IMR-90 (cell line): ENCODE data around the gene LOXL3. TPM values are rescaled to one million over a fixed set of nuclear protein-coding genes. Genes with fewer than 3 reads are reported as not detected.

Experiments used
- ATAC-seq: fragments of 200-7000 bp; cut with Tn5 transposase; 2 replicates; pipeline ENCODE4 v1.9.1; 2020; ENCODE audit warnings: low read depth, mild to moderate bottlenecking, moderate library complexity
- BruUV-seq: library from RNA; stranded (reverse); fragments of 400-500 nt; replicated peaks from 2 replicates; lab custom pipeline; 2021; lab: Mats Ljungman, UMichigan
- CTCF ChIA-PET: fragments of 300-600 bp; formaldehyde crosslinking; extraction: SDS; loops from one replicate; lab custom pipeline; 2021; ENCODE audit warnings: antibody characterized with exemption; lab: Yijun Ruan, JAX
- POLR2A ChIA-PET: fragments of 300-600 bp; sonication (Branson Sonifier 250); formaldehyde crosslinking; loops from one replicate; lab custom pipeline; 2022; ENCODE audit warnings: antibody characterized with exemption; ENCODE audit not compliant: unreplicated experiment; lab: Charles Lee
- DNase-seq: peaks from one replicate; pipeline ENCODE4 v3.0.0; 2013
- H2AFZ ChIP-seq: replicated peaks from 2 replicates; pipeline ENCODE3; 2013; ENCODE audit warnings: low read length, mild to moderate bottlenecking; ENCODE audit not compliant: poor library complexity
- H2AK5ac ChIP-seq: 2 replicates; pipeline ENCODE4 v1.6.1; 2013; ENCODE audit warnings: low read depth, low read length, inconsistent platforms
- H2AK9ac ChIP-seq: replicated peaks from 2 replicates; pipeline ENCODE3; 2013; ENCODE audit warnings: mild to moderate bottlenecking, low read depth, low read length, moderate library complexity; ENCODE audit not compliant: poor library complexity
- H2BK120ac ChIP-seq: 2 replicates; pipeline ENCODE4 v1.6.1; 2013; ENCODE audit warnings: low read depth, low read length, inconsistent platforms
- H2BK15ac ChIP-seq: 3 replicates; pipeline ENCODE4 v1.6.1; 2013; ENCODE audit warnings: low read depth, low read length, inconsistent platforms
- H2BK20ac ChIP-seq: 2 replicates; pipeline ENCODE4 v1.6.1; 2013; ENCODE audit warnings: low read depth, mild to moderate bottlenecking, inconsistent platforms, low read length, moderate library complexity
- H2BK5ac ChIP-seq: 2 replicates; pipeline ENCODE4 v1.6.1; 2013; ENCODE audit warnings: mild to moderate bottlenecking, low read depth, low read length, inconsistent platforms; ENCODE audit not compliant: poor library complexity, severe bottlenecking
- H3K14ac ChIP-seq: replicated peaks from 2 replicates; pipeline ENCODE4 v1.6.1; 2013; ENCODE audit warnings: low read depth, low read length, inconsistent platforms
- H3K18ac ChIP-seq: 2 replicates; pipeline ENCODE4 v1.6.1; 2013; ENCODE audit warnings: low read depth, low read length, control low read depth
- H3K23ac ChIP-seq: 2 replicates; pipeline ENCODE4 v1.6.1; 2013; ENCODE audit warnings: low read depth, low read length, inconsistent platforms
- H3K27ac ChIP-seq: 2 replicates; pipeline ENCODE4 v1.5.1; 2013; ENCODE audit warnings: mild to moderate bottlenecking, control low read depth, low read length; ENCODE audit not compliant: insufficient read depth
- H3K27me3 ChIP-seq: 2 replicates; pipeline ENCODE4 v1.6.1; 2013; ENCODE audit warnings: low read length; ENCODE audit not compliant: control insufficient read depth, insufficient read depth
- H3K36me3 ChIP-seq: 2 replicates; pipeline ENCODE4 v1.6.1; 2013; ENCODE audit warnings: low read length, mixed read lengths; ENCODE audit not compliant: control insufficient read depth, insufficient read depth
- H3K4ac ChIP-seq: 2 replicates; pipeline ENCODE4 v1.6.1; 2013; ENCODE audit warnings: low read depth, low read length, inconsistent platforms
- H3K4me1 ChIP-seq: 2 replicates; pipeline ENCODE4 v1.6.1; 2013; ENCODE audit warnings: low read length, mixed read lengths; ENCODE audit not compliant: control insufficient read depth, insufficient read depth
- H3K4me2 ChIP-seq: 2 replicates; pipeline ENCODE4 v1.6.1; 2013; ENCODE audit warnings: low read depth, mild to moderate bottlenecking, control low read depth, low read length, moderate library complexity
- H3K4me3 ChIP-seq: 2 replicates; pipeline ENCODE4 v1.5.1; 2013; ENCODE audit warnings: low read depth, mild to moderate bottlenecking, control low read depth, low read length, moderate library complexity; ENCODE audit not compliant: insufficient read depth
- H3K56ac ChIP-seq: 2 replicates; pipeline ENCODE4 v1.6.1; 2013; ENCODE audit warnings: low read length, inconsistent platforms; ENCODE audit not compliant: insufficient read depth; ENCODE audit errors: extremely low read depth
- H3K79me1 ChIP-seq, 2 experiments: 2 replicates each; pipeline ENCODE4 v1.6.1; 2013; ENCODE audit warnings: low read length in 2 of 2, inconsistent platforms in 1 of 2, low read depth in 1 of 2
- H3K9ac ChIP-seq: 2 replicates; pipeline ENCODE4 v1.6.1; 2013; ENCODE audit warnings: low read depth, low read length, control low read depth
- H3K9me1 ChIP-seq: 2 replicates; pipeline ENCODE4 v1.6.1; 2013; ENCODE audit warnings: low read length, inconsistent platforms; ENCODE audit not compliant: insufficient read depth
- H3K9me3 ChIP-seq: 2 replicates; pipeline ENCODE4 v1.6.1; 2013; ENCODE audit warnings: low read length; ENCODE audit not compliant: control insufficient read depth, insufficient read depth
- H4K20me1 ChIP-seq: 2 replicates; pipeline ENCODE4 v1.6.1; 2013; ENCODE audit warnings: low read length, inconsistent platforms; ENCODE audit not compliant: insufficient read depth
- H4K5ac ChIP-seq: 2 replicates; pipeline ENCODE4 v1.6.1; 2013; ENCODE audit warnings: mild to moderate bottlenecking, low read depth, low read length, control low read depth
- H4K8ac ChIP-seq, 2 experiments: 2 replicates each; pipeline ENCODE4 v1.6.1; 2013; ENCODE audit warnings: low read depth in 2 of 2, low read length in 2 of 2, control low read depth in 1 of 2, inconsistent platforms in 1 of 2
- H4K91ac ChIP-seq: 2 replicates; pipeline ENCODE4 v1.6.1; 2013; ENCODE audit warnings: low read depth, low read length, inconsistent platforms; ENCODE audit not compliant: insufficient read depth
- CHD1 ChIP-seq: IDR thresholded peaks from 2 replicates; pipeline ENCODE4 v1.6.1; 2012; ENCODE audit warnings: low read depth, low read length, improper control_type of control experiment
- SMC3 ChIP-seq: fragments of 150-350 bp; IDR thresholded peaks from 2 replicates; pipeline ENCODE4 v1.6.1; 2016; ENCODE audit warnings: low read depth, mild to moderate bottlenecking, antibody characterized with exemption, low read length, moderate library complexity
- WGBS, 2 experiments: methylation state at CpG; one replicate each; pipeline versions ENCODE4 v1.1.5 to v1.1.7; 2013; ENCODE audit warnings: missing lambda C conversion rate in 2 of 2; ENCODE audit not compliant: insufficient read length in 1 of 2; ENCODE audit errors: extremely low coverage in 2 of 2; 5-methylcytosine and 5-hydroxymethylcytosine counted together
- dilution Hi-C: fragments of 300-500 bp; cut with HindIII; formaldehyde crosslinking; loops from one replicate; pipeline ENCODE4 v1.14.3; 2018; ENCODE audit warnings: low sequenced_read_pairs; ENCODE audit not compliant: unreplicated experiment
- in situ Hi-C: fragments of 300-500 bp; cut with MboI; formaldehyde crosslinking; loops from 3 replicates; pipeline ENCODE4 v1.14.3; 2019; ENCODE audit warnings: low sequenced_read_pairs, inconsistent platforms, mixed read lengths
- intact Hi-C: fragments of 100-400 bp; cut with micrococcal nuclease; formaldehyde crosslinking; loops from 2 replicates; pipeline ENCODE4 v1.10.0; 2022
- polyA plus RNA-seq, 3 experiments: library from polyadenylated mRNA; depleted of rRNA; stranded (reverse); fragments of >200 nt; gene quantifications; 2 replicates each; pipeline ENCODE4 v1.2.3, GENCODE V29; 2012; ENCODE audit warnings: low replicate concordance in 1 of 3
- total RNA-seq: library from RNA; depleted of rRNA; stranded (reverse); fragments of >200 nt; gene quantifications from 2 replicates; pipeline ENCODE4 v1.2.3, GENCODE V29; 2012

Gene LOXL3
- total and polyA plus RNA-seq, 2 of the 4 experiments (the other 2 are of a cell fraction) = 17.9 to 23.4 TPM

DNA sequence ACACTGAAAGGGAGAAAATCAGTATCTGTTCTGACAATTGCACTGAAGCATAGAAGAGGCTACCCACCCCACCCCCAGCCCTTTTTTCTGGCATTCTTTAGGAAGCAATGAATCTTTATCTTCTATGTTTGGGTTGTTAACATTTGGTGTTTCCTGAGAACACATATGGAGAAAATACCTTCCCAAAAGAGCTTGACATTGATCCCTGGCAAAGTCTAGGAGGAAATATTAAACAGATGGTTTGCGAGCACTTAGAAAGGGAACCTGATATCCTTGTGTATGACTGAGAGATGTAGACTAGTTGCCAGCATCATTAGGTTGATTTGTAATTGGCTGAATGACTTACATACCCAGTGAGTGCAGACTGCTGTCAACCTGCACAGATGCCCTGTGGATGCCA is 43.7 kb upstream of the LOXL3 start:
- no peak overlapping the region for H3K9ac ChIP-seq
- H2BK20ac ChIP-seq = no peak overlapping the region
- no peak overlapping the region for H2AK9ac ChIP-seq
- H3K18ac ChIP-seq = no peak overlapping the region
- no peak overlapping the region for H3K4me2 ChIP-seq
- no peak overlapping the region for H3K4me3 ChIP-seq
- no peak overlapping the region for H4K8ac ChIP-seq
- peaks cover 11% of the 10 kb centered on the region for H3K27me3 ChIP-seq
- H3K23ac ChIP-seq = no peak overlapping the region
- no CpG with 5 or more reads among the region's 1 CpG for WGBS, 2 experiments
- dilution Hi-C loops (no loop called here), in situ Hi-C loops (no loop called here), intact Hi-C loops (no loop called here)
- no peak overlapping the region for H3K14ac ChIP-seq
- no peak for ATAC-seq
- H2BK120ac ChIP-seq = no peak overlapping the region
- H3K56ac ChIP-seq = no peak overlapping the region
- H2AK5ac ChIP-seq = no peak overlapping the region
- H3K9me1 ChIP-seq = no peaks in the 10 kb centered on the region
- H3K9me3 ChIP-seq = no peaks in the 10 kb centered on the region
- ChIA-PET CTCF (no interaction called here), POLR2A (no interaction called here)
- no peak for DNase-seq
- H2BK15ac ChIP-seq = no peak overlapping the region
- no peak overlapping the region for H3K27ac ChIP-seq
- H3K4me1 ChIP-seq = no peaks in the 10 kb centered on the region
- no peaks in the 10 kb centered on the region for H3K79me1 ChIP-seq
- no peak overlapping the region for H2AFZ ChIP-seq
- H4K5ac ChIP-seq = no peak overlapping the region
- no peak overlapping the region for H4K91ac ChIP-seq
- TF ChIP-seq SMC3 (no peak), CHD1 (no peak)
- no peaks in the 10 kb centered on the region for H3K36me3 ChIP-seq
- no peak overlapping the region for H3K4ac ChIP-seq
- BruUV-seq = no TSS peak
- H2BK5ac ChIP-seq = no peak overlapping the region
- no peaks in the 10 kb centered on the region for H4K20me1 ChIP-seq
